ENCODE data around the gene TAAR8. TPM values are rescaled to one million over a fixed set of nuclear protein-coding genes. Genes with fewer than 3 reads are reported as not detected.
"Not testable (repeated sequence)": the region's sequence is repeated elsewhere in the genome, so short reads cannot be mapped to it uniquely, and the experiment has no call there.

TAAR8 gene
- total and polyA plus RNA-seq, 9 donors, result not detected

DNA sequence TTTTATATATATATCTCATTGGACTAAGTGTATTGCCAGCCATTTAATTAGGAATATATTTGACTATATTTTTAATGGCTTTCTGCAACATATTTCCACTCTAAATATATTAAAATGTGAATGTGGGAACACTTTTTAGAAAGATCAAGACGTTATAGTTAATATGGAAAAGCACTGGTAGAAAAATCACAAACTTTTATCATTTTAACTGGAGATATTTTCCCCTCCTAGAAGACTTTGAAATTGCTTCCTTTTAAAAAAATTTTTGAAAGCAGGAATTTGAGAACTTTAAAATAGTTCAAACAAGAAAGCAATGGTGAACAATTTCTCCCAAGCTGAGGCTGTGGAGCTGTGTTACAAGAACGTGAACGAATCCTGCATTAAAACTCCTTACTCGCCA is 14.5 kb upstream of the TAAR8 start, which contains the start of gene TAAR9:
TSS of gene TAAR9 (plus strand) at position 301 of the 400 bp plus-strand sequence. CDS start at position 314, 13 bp downstream.
- no peaks in the 10 kb centered on the region for H3K4me1 ChIP-seq (ENCODE audit: control insufficient read depth, insufficient read depth, low read length)
- H3K4me3 ChIP-seq (ENCODE audit: low read length), result no peak within 1 kb of the TSS
- no peak for DNase-seq
- H3K27me3 ChIP-seq (ENCODE audit: control insufficient read depth, insufficient read depth, low read length), result peaks cover 3% of the 10 kb centered on the region
- 85% methylated on average over 3 of the region's 4 CpGs for WGBS (ENCODE audit: insufficient coverage)
- H3K36me3 ChIP-seq (ENCODE audit: control insufficient read depth, insufficient read depth, low read length), result no peaks in the 10 kb centered on the region
- no peaks in the 10 kb centered on the region for H3K9me3 ChIP-seq (replicated peaks; ENCODE audit: control insufficient read depth, low read depth, low read length)
- H3K27ac ChIP-seq (ENCODE audit: low read length), result no peak within 1 kb of the TSS

DNA sequence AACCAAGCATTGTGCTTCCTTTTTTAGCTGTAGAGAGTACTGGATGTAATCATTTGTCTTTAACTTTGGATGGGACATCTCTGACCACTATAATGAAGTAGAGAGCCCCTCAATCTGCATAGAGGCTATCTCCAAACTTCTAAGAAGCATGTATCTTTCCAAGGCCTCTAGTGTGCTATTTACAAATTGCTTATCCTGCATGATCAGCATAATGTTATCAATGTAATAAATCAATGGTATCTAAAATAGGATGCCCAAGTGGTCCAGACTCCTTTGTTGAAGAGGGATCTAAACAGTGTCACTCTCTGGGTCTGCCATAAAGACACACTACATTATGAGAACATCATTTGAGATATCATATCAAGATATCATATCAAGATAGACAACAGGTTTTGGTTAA is 7.6 kb upstream of the TAAR8 start:
- Histone ChIP-seq H3K27ac (ENCODE audit: low read length) (no peak overlapping the region), H3K4me3 (ENCODE audit: low read length) (no peak overlapping the region), H3K27me3 (ENCODE audit: control insufficient read depth, insufficient read depth, low read length) (no peaks in the 10 kb centered on the region), H3K4me1 (ENCODE audit: control insufficient read depth, insufficient read depth, low read length) (no peaks in the 10 kb centered on the region), H3K36me3 (ENCODE audit: control insufficient read depth, insufficient read depth, low read length) (no peaks in the 10 kb centered on the region), H3K9me3 (replicated peaks; ENCODE audit: control insufficient read depth, low read depth, low read length) (no peaks in the 10 kb centered on the region)
- no peak for DNase-seq

DNA sequence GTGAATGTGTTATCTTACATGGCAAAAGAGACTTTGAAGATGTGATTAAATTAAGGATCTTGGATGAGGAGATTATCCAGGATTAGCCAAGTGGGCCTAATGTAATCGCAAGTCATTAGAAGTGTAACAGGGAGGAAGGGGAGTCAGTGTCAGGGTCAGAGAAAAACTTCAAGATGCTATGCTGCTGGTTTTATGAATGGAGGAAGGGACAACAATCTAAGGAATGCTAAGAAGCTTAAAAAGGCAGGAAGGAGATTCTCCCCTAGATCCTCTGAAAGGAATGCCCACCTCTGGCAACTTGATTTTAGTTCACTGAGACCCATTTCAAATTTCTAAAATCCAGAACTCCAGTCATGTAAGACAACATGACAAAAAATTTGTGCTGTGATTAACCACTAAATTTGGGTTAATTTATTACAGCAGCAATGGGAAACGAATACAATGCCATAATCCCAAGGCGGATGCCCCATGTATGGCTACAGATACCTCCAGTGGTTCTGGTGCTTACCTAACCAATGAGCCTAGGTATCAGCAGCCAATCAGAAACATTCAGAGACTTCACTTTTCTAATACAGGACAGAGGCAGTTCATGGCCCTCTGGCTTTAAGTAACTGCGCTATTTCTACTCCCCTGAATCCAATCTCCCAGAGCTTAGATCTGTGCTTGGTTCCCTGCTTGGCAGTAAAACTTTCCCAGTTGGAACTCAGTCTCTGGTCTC is 3.6 kb upstream of the TAAR8 start:
- DNase-seq, result no peak
- no peak overlapping the region for H3K27ac ChIP-seq (ENCODE audit: low read length)
- no peaks in the 10 kb centered on the region for H3K4me1 ChIP-seq (ENCODE audit: control insufficient read depth, insufficient read depth, low read length)
- no peaks in the 10 kb centered on the region for H3K9me3 ChIP-seq (replicated peaks; ENCODE audit: control insufficient read depth, low read depth, low read length)
- H3K36me3 ChIP-seq (ENCODE audit: control insufficient read depth, insufficient read depth, low read length), result no peaks in the 10 kb centered on the region
- no peak overlapping the region for H3K4me3 ChIP-seq (ENCODE audit: low read length)
- peaks cover 5% of the 10 kb centered on the region for H3K27me3 ChIP-seq (ENCODE audit: control insufficient read depth, insufficient read depth, low read length)
- 92% methylated on average over 2 of the region's 4 CpGs for WGBS (ENCODE audit: insufficient coverage)

DNA sequence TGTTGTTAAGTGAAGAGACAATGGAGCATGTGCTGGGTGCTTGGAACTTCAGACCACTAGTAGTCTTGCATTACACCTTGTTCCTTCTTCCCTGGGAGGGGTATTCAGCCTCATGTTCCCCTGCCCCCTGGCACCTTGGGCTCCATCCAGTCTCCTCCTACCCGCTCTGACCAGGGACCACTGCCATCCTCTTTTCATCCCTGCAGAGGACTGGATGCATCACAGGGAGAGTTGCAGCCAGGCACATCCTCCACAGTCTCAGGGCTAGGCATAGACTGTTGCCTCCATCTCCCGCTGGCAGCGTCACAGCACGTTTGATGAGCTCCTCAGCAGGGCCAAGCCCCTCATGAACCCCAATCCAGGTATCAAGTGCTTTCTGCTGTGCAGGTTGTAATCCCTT is 1.3 kb upstream of the TAAR8 start:
- Histone ChIP-seq H3K27me3 (ENCODE audit: control insufficient read depth, insufficient read depth, low read length) (peaks cover 5% of the 10 kb centered on the region), H3K36me3 (ENCODE audit: control insufficient read depth, insufficient read depth, low read length) (no peaks in the 10 kb centered on the region), H3K27ac (ENCODE audit: low read length) (no peak overlapping the region), H3K4me1 (ENCODE audit: control insufficient read depth, insufficient read depth, low read length) (no peaks in the 10 kb centered on the region), H3K4me3 (ENCODE audit: low read length) (no peak overlapping the region), H3K9me3 (replicated peaks; ENCODE audit: control insufficient read depth, low read depth, low read length) (no peaks in the 10 kb centered on the region)
- DNase-seq, result no peak
- WGBS (ENCODE audit: insufficient coverage), result 63% methylated on average over 4 of the region's 4 CpGs

DNA sequence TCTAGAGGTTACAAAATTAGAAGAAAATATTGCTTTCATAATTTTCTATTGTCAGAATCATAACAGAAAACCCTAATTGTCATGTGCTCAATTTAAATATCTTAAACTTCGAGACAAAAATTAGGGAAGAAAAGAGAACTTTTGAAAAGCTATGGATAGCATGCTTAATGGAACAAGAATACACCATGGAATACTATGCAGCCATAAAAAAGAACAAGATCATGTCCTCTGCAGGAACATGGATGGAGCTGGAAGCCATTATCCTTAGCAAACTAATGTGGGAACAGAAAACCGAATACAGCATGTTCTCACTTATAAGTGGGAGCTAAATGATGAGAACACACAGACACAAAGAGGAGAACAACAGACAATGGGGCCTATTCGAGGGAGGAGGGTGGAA is 7.6 kb downstream of the TAAR8 start:
- WGBS (ENCODE audit: insufficient coverage), result no CpG with 5 or more reads among the region's 3 CpGs
- not testable (repeated sequence) for H3K4me1 ChIP-seq (ENCODE audit: control insufficient read depth, insufficient read depth, low read length); H3K36me3 ChIP-seq (ENCODE audit: control insufficient read depth, insufficient read depth, low read length); H3K9me3 ChIP-seq (replicated peaks; ENCODE audit: control insufficient read depth, low read depth, low read length); H3K4me3 ChIP-seq (ENCODE audit: low read length); H3K27me3 ChIP-seq (ENCODE audit: control insufficient read depth, insufficient read depth, low read length); H3K27ac ChIP-seq (ENCODE audit: low read length); DNase-seq

DNA sequence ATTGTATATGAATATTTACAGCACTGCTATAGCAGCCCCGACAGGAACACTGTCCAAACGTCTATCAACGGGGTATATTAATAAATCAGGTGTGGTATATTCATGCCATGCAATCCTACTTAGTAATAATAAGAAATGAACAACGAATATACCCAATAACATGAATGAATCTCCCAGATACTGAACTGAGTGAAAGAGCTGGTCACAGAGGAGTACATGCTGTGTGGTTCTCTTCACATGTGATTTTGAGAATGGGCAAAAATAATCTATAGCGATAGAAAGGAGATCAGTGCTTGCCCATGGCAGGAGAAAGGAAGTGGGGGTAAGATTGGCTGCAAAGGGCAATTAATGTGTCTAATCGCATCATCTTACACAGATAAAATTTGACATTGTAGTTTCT is 13.9 kb downstream of the TAAR8 start:
- Histone ChIP-seq H3K27me3 (ENCODE audit: control insufficient read depth, insufficient read depth, low read length) (peaks cover 3% of the 10 kb centered on the region), H3K4me1 (ENCODE audit: control insufficient read depth, insufficient read depth, low read length) (no peaks in the 10 kb centered on the region), H3K9me3 (replicated peaks; ENCODE audit: control insufficient read depth, low read depth, low read length) (no peaks in the 10 kb centered on the region), H3K27ac (ENCODE audit: low read length) (no peak overlapping the region), H3K4me3 (ENCODE audit: low read length) (no peak overlapping the region), H3K36me3 (ENCODE audit: control insufficient read depth, insufficient read depth, low read length) (no peaks in the 10 kb centered on the region)
- DNase-seq, result no peak
- WGBS (ENCODE audit: insufficient coverage), result no CpG with 5 or more reads among the region's 6 CpGs

DNA sequence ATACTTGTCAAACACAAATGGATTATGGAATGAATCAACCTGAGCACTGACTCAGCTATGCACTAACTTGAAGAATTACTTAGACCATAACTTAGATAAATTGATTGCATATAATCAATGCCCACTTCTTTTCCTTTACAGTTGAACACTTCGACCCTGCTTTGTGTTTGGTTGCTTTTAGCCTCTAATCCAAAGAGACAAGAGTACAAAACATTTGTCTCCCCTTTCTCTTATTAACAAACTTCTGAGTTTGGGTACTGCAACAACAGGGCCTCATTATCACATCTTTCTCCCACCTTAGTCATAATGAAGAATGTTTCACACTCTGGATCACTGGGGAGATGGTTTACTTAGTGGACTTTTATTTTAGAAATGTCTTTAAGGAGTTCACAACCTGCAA is 15.1 kb downstream of the TAAR8 start:
- H3K27ac ChIP-seq (ENCODE audit: low read length), result no peak overlapping the region
- no peaks in the 10 kb centered on the region for H3K4me1 ChIP-seq (ENCODE audit: control insufficient read depth, insufficient read depth, low read length)
- no peak for DNase-seq
- H3K36me3 ChIP-seq (ENCODE audit: control insufficient read depth, insufficient read depth, low read length), result no peaks in the 10 kb centered on the region
- no CpG with 5 or more reads among the region's 1 CpG for WGBS (ENCODE audit: insufficient coverage)
- H3K9me3 ChIP-seq (replicated peaks; ENCODE audit: control insufficient read depth, low read depth, low read length), result no peaks in the 10 kb centered on the region
- H3K27me3 ChIP-seq (ENCODE audit: control insufficient read depth, insufficient read depth, low read length), result peaks cover 3% of the 10 kb centered on the region
- no peak overlapping the region for H3K4me3 ChIP-seq (ENCODE audit: low read length)

DNA sequence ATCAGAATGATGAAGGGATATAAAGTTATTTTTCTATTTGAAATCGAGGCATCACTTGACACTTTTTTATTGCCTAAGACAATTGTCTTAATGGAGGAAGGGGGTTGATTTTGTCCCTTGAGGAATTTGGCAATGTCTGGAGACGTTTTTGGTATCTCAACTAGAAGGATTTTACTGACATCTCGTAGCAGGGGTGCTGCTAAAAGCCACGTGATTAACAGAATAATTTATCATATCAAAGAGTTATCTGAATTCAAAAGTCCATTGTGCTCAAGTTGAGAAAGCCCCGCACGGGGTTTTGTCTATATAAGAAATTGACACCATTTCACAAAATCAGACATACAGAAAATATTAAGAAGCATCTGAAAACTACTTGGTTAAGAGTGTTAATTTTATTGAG is 16.1 kb downstream of the TAAR8 start:
- no peak overlapping the region for H3K27ac ChIP-seq (ENCODE audit: low read length)
- H3K27me3 ChIP-seq (ENCODE audit: control insufficient read depth, insufficient read depth, low read length), result peaks cover 3% of the 10 kb centered on the region
- no peak overlapping the region for H3K4me3 ChIP-seq (ENCODE audit: low read length)
- WGBS (ENCODE audit: insufficient coverage), result no CpG with 5 or more reads among the region's 6 CpGs
- no peak for DNase-seq
- H3K36me3 ChIP-seq (ENCODE audit: control insufficient read depth, insufficient read depth, low read length), result no peaks in the 10 kb centered on the region
- H3K9me3 ChIP-seq (replicated peaks; ENCODE audit: control insufficient read depth, low read depth, low read length), result no peaks in the 10 kb centered on the region
- no peaks in the 10 kb centered on the region for H3K4me1 ChIP-seq (ENCODE audit: control insufficient read depth, insufficient read depth, low read length)

DNA sequence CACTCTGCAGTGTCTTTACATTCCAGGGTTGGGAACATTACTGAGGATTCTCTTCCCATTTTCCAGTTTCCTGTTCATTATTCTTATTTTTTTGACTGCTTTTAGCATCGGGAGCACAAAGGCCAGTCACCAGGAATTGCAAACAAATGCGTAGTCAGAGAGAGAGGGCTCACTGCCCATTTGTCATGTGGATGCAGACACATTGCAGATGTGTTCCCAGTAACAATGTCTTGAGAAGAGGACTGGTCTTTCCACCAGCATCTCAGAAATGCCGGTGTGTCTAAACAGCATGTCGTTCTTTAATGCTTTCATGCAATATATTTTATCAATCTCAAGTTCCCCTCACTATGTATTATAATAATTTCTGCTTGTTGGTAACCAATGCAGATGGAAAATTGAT is 16.7 kb downstream of the TAAR8 start:
- Histone ChIP-seq H3K4me3 (ENCODE audit: low read length) (no peak overlapping the region), H3K36me3 (ENCODE audit: control insufficient read depth, insufficient read depth, low read length) (no peaks in the 10 kb centered on the region), H3K27me3 (ENCODE audit: control insufficient read depth, insufficient read depth, low read length) (peaks cover 3% of the 10 kb centered on the region), H3K4me1 (ENCODE audit: control insufficient read depth, insufficient read depth, low read length) (no peaks in the 10 kb centered on the region), H3K9me3 (replicated peaks; ENCODE audit: control insufficient read depth, low read depth, low read length) (no peaks in the 10 kb centered on the region), H3K27ac (ENCODE audit: low read length) (no peak overlapping the region)
- WGBS (ENCODE audit: insufficient coverage), result no CpG with 5 or more reads among the region's 4 CpGs
- DNase-seq, result no peak

DNA sequence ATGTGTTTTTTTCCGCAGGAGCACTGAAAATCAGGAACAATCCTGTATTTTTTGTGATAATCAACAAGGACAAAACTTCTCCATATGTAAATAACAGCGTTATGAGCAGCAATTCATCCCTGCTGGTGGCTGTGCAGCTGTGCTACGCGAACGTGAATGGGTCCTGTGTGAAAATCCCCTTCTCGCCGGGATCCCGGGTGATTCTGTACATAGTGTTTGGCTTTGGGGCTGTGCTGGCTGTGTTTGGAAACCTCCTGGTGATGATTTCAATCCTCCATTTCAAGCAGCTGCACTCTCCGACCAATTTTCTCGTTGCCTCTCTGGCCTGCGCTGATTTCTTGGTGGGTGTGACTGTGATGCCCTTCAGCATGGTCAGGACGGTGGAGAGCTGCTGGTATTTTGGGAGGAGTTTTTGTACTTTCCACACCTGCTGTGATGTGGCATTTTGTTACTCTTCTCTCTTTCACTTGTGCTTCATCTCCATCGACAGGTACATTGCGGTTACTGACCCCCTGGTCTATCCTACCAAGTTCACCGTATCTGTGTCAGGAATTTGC is 17.8 kb downstream of the TAAR8 start, which contains the start of gene TAAR6:
TSS of gene TAAR6 (plus strand) at position 102 of the 557 bp plus-strand sequence. CDS start at position 102, 0 bp downstream.
- Histone ChIP-seq H3K27ac (ENCODE audit: low read length) (no peak within 1 kb of the TSS), H3K36me3 (ENCODE audit: control insufficient read depth, insufficient read depth, low read length) (no peaks in the 10 kb centered on the region), H3K4me3 (ENCODE audit: low read length) (no peak within 1 kb of the TSS), H3K27me3 (ENCODE audit: control insufficient read depth, insufficient read depth, low read length) (peaks cover 3% of the 10 kb centered on the region), H3K9me3 (replicated peaks; ENCODE audit: control insufficient read depth, low read depth, low read length) (no peaks in the 10 kb centered on the region), H3K4me1 (ENCODE audit: control insufficient read depth, insufficient read depth, low read length) (no peaks in the 10 kb centered on the region)
- WGBS (ENCODE audit: insufficient coverage), result 80% methylated on average over 6 of the region's 15 CpGs
- no peak for DNase-seq

Measured in muscle of leg (tissue), 11 donors.